Measurements from ENCODE around the gene RAD52.

DNA sequence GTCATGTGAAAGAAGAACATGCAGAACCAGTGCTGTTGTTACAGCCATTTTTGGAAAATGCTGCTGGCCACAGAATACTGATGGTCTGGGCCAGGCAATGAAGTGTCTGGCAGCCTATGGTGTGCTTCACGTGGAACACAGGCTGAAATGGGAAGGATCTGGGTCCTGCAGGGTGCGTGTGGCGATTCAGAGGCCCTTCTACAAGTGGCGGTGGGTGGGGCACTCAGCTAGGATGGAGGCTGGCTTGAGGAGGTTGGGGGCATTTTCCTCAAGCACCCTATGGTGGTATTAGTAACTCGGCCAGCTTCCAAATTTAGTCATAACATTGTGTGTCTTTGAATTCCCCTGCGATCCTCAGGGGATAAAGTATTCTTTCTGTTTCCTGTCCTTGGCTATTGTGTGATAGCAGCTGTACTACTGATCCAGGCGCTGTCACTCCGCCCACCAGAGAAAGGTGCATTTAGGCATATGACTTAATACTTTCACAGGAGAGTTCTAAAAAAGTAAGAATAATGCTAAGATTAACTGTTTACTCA, 9.2 kb upstream of the RAD52 start:
- TF ChIP-seq, protein P1, sequence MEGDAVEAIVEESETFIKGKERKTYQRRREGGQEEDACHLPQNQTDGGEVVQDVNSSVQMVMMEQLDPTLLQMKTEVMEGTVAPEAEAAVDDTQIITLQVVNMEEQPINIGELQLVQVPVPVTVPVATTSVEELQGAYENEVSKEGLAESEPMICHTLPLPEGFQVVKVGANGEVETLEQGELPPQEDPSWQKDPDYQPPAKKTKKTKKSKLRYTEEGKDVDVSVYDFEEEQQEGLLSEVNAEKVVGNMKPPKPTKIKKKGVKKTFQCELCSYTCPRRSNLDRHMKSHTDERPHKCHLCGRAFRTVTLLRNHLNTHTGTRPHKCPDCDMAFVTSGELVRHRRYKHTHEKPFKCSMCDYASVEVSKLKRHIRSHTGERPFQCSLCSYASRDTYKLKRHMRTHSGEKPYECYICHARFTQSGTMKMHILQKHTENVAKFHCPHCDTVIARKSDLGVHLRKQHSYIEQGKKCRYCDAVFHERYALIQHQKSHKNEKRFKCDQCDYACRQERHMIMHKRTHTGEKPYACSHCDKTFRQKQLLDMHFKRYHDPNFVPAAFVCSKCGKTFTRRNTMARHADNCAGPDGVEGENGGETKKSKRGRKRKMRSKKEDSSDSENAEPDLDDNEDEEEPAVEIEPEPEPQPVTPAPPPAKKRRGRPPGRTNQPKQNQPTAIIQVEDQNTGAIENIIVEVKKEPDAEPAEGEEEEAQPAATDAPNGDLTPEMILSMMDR (IDR thresholded peaks at IDR 0.05): no peak
- no peak for TF ChIP-seq POLR2A (IDR thresholded peaks at IDR 0.05)
